Gastrocnemius medialis (tissue), 4 donors: ENCODE results near the gene IL22RA1.

ENCODE experiments used
- POLR2A ChIP-seq, 2 donors: fragments of 450-650 bp; IDR thresholded peaks; one replicate each; pipeline ENCODE4 v1.6.1; 2017; ENCODE audit warnings: antibody characterized with exemption in 2 of 2, mild to moderate bottlenecking in 2 of 2, moderate library complexity in 2 of 2
- TF ChIP-seq, protein P1 (sequence below), 5 experiments: fragments of 450-650 bp in 3 of 5; fragments of 200-600 bp in 2 of 5; sonication (generic) in 2 of 5; IDR thresholded peaks in 4 of 5; conservative IDR thresholded peaks in 1 of 5; 1 replicate in 4 of 5; 2 replicates in 1 of 5; pipeline ENCODE4 v1.5.1; 2016 to 2019; ENCODE audit warnings: antibody characterized with exemption in 5 of 5, mild to moderate bottlenecking in 3 of 5, moderate library complexity in 3 of 5

GRCh38 chr1:24095140-24095859, 47.6 kb downstream of the IL22RA1 start:
- no peak for TF ChIP-seq POLR2A (IDR thresholded peaks at IDR 0.05)
- TF ChIP-seq, protein P1, sequence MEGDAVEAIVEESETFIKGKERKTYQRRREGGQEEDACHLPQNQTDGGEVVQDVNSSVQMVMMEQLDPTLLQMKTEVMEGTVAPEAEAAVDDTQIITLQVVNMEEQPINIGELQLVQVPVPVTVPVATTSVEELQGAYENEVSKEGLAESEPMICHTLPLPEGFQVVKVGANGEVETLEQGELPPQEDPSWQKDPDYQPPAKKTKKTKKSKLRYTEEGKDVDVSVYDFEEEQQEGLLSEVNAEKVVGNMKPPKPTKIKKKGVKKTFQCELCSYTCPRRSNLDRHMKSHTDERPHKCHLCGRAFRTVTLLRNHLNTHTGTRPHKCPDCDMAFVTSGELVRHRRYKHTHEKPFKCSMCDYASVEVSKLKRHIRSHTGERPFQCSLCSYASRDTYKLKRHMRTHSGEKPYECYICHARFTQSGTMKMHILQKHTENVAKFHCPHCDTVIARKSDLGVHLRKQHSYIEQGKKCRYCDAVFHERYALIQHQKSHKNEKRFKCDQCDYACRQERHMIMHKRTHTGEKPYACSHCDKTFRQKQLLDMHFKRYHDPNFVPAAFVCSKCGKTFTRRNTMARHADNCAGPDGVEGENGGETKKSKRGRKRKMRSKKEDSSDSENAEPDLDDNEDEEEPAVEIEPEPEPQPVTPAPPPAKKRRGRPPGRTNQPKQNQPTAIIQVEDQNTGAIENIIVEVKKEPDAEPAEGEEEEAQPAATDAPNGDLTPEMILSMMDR (IDR thresholded peaks at IDR 0.05 in 4 of 5, conservative IDR thresholded peaks at IDR 0.05 in 1 of 5) = no peak
